ENCODE results near the gene CFAP299.
"Not testable (repeated sequence)": the region's sequence is repeated elsewhere in the genome, so short reads cannot be mapped to it uniquely, and the experiment has no call there.

CFAP299 gene

DNA sequence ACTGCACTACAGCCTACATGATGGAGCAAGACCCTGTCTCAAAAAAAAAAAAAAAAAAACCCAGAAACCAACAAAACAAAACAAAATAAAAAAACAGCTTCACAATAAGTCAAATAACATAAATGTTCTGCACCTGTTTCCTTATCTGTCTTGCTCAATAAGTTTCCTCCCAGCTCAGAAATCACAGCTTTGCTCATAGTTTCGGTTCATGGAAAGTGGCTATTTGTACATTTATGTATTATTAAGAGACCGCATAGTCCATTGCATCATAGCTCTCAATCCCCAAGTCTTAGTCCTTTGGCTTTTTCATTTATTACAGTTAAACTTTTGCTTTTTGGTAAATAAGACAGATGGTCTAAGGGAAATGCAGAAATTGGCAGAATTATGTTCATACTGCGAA, 24.4 kb upstream of the CFAP299 start:
- no peak overlapping the region for H3K27ac Mint-ChIP-seq
- H3K4me3 Mint-ChIP-seq = no peak overlapping the region

DNA sequence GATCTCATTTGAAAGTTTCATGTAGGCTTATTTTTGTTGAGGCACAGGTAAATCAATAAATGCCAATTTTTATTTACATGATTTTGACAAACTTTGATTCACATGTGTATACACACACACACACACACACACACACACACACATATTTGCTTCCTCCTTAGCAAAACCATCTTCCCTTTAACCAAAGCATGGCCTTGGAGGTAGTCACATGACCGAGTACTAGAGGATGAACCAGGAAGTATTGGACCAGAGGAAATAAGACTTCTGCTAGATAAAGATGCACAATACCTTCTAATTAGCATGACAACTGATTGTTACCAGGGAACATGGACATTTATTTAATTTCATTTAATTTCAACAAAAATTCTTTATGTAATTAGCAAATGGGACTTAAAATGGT, 23.4 kb upstream of the CFAP299 start:
- Mint-ChIP-seq H3K36me3 (ENCODE audit: low read depth) (no peaks in the 10 kb centered on the region), H3K27ac (no peak overlapping the region), H3K4me1 (ENCODE audit: low read depth) (no peaks in the 10 kb centered on the region), H3K4me3 (no peak overlapping the region), H3K27me3 (ENCODE audit: low read depth) (no peaks in the 10 kb centered on the region), H3K9me3 (no peaks in the 10 kb centered on the region)
- DNase-seq (ENCODE audit: low spot score) = no peak

More for the DNA sequence above, 24.4 kb upstream of the CFAP299 start:
- no peaks in the 10 kb centered on the region for H3K27me3 Mint-ChIP-seq (ENCODE audit: low read depth)
- no peak for DNase-seq (ENCODE audit: low spot score)
- H3K9me3 Mint-ChIP-seq = no peaks in the 10 kb centered on the region
- H3K36me3 Mint-ChIP-seq (ENCODE audit: low read depth) = no peaks in the 10 kb centered on the region
- H3K4me1 Mint-ChIP-seq (ENCODE audit: low read depth) = no peaks in the 10 kb centered on the region

DNA sequence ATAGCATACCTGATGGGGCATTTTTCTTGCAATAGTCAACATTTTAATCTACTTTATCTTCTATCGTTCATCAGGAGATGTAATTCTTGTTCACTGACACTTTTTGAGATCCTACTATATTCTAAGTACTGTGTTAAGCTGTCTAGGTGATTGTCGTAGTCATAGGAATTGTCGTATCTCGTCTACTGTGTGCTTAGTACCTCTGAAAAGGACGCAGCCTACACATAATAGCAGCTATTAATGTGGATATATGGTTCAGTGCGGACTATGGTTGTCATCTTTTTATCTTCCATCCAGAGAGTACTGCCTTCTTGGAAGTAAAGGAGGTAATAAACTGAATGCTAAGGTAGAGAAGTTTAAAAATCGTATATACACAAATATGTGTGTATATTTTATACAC, 21.9 kb upstream of the CFAP299 start:
- Mint-ChIP-seq H3K27ac (no peak overlapping the region), H3K9me3 (no peaks in the 10 kb centered on the region), H3K4me1 (ENCODE audit: low read depth) (no peaks in the 10 kb centered on the region), H3K27me3 (ENCODE audit: low read depth) (peaks cover 2% of the 10 kb centered on the region), H3K36me3 (ENCODE audit: low read depth) (no peaks in the 10 kb centered on the region), H3K4me3 (no peak overlapping the region)
- DNase-seq (ENCODE audit: low spot score) = no peak

DNA sequence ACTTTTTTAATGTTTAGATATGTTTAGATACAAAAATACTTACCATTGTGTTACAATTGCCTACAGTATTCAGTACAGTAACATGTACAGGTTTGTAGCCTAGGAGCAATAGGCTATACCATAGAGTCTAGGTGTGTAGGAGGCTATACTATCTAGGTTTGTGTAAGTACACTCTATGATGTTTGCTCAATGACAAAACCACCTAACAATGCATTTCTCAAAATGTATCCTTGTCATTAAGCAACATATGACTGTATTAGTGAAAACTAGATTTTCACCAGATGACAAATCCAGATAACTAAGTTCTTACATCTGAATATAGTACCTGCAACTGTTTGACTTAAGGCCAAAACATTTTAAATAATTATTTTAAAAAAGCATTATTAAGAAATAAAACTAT, 19.7 kb upstream of the CFAP299 start:
- H3K9me3 Mint-ChIP-seq; H3K4me3 Mint-ChIP-seq; H3K27ac Mint-ChIP-seq; H3K36me3 Mint-ChIP-seq (ENCODE audit: low read depth); DNase-seq (ENCODE audit: low spot score); H3K4me1 Mint-ChIP-seq (ENCODE audit: low read depth); H3K27me3 Mint-ChIP-seq (ENCODE audit: low read depth): not testable (repeated sequence)

DNA sequence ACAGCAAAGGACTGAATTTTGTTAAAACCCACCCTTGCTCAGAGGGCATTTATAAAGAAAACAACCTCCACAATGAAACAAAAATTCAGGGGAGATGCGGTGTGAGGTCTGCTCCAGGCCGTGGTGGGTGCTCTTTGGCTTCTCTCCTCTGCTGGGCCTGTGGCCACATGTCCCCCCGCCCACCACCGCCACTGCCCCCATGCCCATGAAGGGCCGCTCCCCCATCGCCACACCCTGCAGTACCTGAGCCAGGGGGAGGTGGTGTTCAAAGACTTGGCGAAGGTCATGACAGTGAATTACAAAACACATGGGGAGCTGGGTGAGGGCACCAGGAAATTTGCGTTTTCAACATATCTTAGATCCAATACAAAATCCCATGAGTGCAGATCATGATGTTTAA, 14.2 kb upstream of the CFAP299 start:
- no peaks in the 10 kb centered on the region for H3K4me1 Mint-ChIP-seq (ENCODE audit: low read depth)
- H3K36me3 Mint-ChIP-seq (ENCODE audit: low read depth) = no peaks in the 10 kb centered on the region
- no peak overlapping the region for H3K27ac Mint-ChIP-seq
- peaks cover 2% of the 10 kb centered on the region for H3K27me3 Mint-ChIP-seq (ENCODE audit: low read depth)
- no peaks in the 10 kb centered on the region for H3K9me3 Mint-ChIP-seq
- DNase-seq (ENCODE audit: low spot score) = no peak
- H3K4me3 Mint-ChIP-seq = no peak overlapping the region

DNA sequence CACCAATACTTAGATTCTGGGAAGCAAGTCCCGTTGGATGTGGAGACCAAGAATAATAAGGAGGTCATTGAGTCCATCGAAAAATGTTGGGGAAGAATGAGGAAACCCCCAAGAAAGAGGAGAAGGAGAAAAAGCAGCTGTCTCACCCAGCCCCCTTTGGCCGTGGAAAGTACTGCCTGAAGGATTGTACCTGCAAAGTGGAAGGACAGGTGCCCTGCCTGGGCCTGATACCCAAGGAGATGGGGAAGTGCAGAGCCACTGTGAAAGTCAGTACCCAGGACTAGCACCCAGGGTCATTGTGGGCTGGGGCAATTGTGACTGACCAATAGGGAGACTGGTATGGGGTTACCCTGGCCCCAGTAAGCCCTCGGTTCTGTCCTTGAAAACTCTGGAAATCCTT, 13.8 kb upstream of the CFAP299 start:
- Mint-ChIP-seq H3K27ac (no peak overlapping the region), H3K27me3 (ENCODE audit: low read depth) (peaks cover 2% of the 10 kb centered on the region), H3K4me1 (ENCODE audit: low read depth) (no peaks in the 10 kb centered on the region), H3K36me3 (ENCODE audit: low read depth) (no peaks in the 10 kb centered on the region), H3K9me3 (no peaks in the 10 kb centered on the region), H3K4me3 (no peak overlapping the region)
- no peak for DNase-seq (ENCODE audit: low spot score)

DNA sequence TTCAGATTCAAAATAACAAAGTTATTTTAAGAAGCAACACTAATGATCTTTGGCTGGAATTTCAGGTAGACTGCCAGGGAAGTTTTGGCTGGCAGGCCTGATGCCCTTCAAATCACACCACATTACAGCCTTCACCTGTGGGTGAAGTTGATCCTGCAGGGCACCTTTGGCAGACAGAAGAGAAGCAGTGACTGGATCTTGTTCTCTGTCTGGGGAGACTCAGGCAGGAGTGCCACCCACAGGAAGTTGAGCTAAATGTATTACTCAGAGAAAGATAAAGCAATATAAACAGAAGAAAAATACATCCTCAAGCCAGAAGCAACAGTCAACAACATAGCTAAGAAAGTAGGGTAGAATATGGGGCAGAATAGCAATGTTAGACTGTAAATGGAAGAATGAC, 12.8 kb upstream of the CFAP299 start:
- no peaks in the 10 kb centered on the region for H3K9me3 Mint-ChIP-seq
- H3K27me3 Mint-ChIP-seq (ENCODE audit: low read depth) = no peaks in the 10 kb centered on the region
- DNase-seq (ENCODE audit: low spot score) = no peak
- H3K27ac Mint-ChIP-seq = no peak overlapping the region
- H3K36me3 Mint-ChIP-seq (ENCODE audit: low read depth) = no peaks in the 10 kb centered on the region
- no peaks in the 10 kb centered on the region for H3K4me1 Mint-ChIP-seq (ENCODE audit: low read depth)
- no peak overlapping the region for H3K4me3 Mint-ChIP-seq

DNA sequence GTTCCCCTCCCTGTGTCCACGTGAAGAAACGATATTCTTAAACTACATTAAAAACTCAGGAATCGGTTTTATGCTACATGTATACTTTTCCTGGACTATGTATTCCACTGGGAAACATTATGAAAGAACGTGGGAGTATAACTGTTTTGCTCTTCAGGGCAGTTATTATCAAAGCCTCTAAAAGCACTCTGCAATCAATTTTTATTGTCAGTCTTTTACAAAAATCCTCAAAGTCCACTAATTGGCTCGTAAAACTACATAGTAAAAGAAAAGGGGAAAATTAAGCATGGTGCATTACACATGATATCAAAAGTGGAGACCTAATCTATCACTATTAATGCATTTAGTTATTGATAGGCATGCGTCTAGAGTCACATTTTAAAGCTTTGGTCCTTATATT, 11.4 kb upstream of the CFAP299 start:
- Mint-ChIP-seq H3K27ac (no peak overlapping the region), H3K36me3 (ENCODE audit: low read depth) (no peaks in the 10 kb centered on the region), H3K27me3 (ENCODE audit: low read depth) (no peaks in the 10 kb centered on the region), H3K4me3 (no peak overlapping the region), H3K9me3 (no peaks in the 10 kb centered on the region), H3K4me1 (ENCODE audit: low read depth) (no peaks in the 10 kb centered on the region)
- DNase-seq (ENCODE audit: low spot score) = no peak

DNA sequence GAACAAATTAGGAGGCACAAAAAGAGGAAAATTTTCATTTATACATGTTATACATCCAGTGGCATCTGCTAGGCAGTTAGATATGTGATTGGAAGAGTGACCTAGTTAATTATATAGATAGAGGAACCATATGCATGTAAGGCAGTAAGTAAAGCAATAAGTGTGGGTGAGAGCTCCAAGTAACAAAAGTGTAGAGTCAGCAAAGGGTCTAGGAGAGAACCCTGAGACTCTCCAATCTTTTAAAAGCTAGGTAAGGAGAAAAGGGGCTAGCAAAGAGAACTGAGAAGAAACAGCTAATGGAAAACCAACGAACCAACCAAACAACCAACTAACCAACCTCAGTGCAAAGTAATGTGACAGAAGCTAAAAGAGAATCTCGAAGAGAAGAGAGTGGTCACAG, 3.8 kb upstream of the CFAP299 start:
- Mint-ChIP-seq H3K9me3 (no peaks in the 10 kb centered on the region), H3K36me3 (ENCODE audit: low read depth) (no peaks in the 10 kb centered on the region), H3K4me3 (no peak overlapping the region), H3K4me1 (ENCODE audit: low read depth) (peaks cover 9% of the 10 kb centered on the region), H3K27me3 (ENCODE audit: low read depth) (peaks cover 21% of the 10 kb centered on the region), H3K27ac (no peak overlapping the region)
- DNase-seq (ENCODE audit: low spot score) = no peak

DNA sequence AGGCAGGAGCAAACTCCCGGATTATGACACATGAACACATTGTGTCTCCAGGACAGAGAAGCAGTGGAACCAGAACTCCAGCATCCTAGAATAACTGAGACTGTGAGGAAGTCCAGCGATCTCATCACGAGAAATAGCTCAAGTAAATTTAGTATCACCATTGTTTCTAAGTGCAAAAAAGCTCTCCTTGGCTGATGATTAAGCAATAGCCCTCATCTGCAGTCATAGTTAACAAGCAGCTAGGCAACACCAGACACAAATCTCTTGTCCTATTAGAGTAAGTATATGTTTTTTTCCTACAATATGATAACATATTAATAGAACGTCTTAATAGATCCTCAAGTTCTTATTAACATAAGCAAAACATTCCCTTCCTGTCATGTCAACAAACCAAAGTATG, 2.4 kb upstream of the CFAP299 start:
- Mint-ChIP-seq H3K36me3 (ENCODE audit: low read depth) (no peaks in the 10 kb centered on the region), H3K27me3 (ENCODE audit: low read depth) (peaks cover 22% of the 10 kb centered on the region), H3K4me1 (ENCODE audit: low read depth) (peaks cover 9% of the 10 kb centered on the region), H3K27ac (no peak overlapping the region), H3K4me3 (no peak overlapping the region), H3K9me3 (no peaks in the 10 kb centered on the region)
- no peak for DNase-seq (ENCODE audit: low spot score)

DNA sequence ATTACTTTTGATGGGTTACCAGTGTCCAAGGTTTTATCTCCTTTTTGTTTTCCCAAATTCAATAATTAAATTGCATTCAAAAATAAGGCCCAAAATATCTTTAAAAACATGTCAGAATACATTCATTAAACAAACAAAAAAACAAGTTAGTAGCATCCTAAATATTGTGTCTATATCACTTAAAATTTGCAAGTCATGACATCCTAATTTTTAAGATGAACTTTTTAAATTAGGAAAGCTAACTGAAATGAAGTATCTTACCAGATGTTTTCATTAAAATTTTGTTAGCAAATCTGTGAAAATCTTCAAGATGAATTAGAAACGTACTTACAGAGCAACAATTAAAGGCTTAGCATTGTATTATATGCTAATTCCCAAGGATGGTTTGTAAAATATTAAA, 962 bp upstream of the CFAP299 start:
- H3K27me3 Mint-ChIP-seq (ENCODE audit: low read depth) = peaks cover 24% of the 10 kb centered on the region
- H3K4me1 Mint-ChIP-seq (ENCODE audit: low read depth) = peaks cover 9% of the 10 kb centered on the region
- DNase-seq (ENCODE audit: low spot score) = no peak
- H3K4me3 Mint-ChIP-seq = no peak overlapping the region
- no peak overlapping the region for H3K27ac Mint-ChIP-seq
- H3K9me3 Mint-ChIP-seq = no peaks in the 10 kb centered on the region
- no peaks in the 10 kb centered on the region for H3K36me3 Mint-ChIP-seq (ENCODE audit: low read depth)

DNA sequence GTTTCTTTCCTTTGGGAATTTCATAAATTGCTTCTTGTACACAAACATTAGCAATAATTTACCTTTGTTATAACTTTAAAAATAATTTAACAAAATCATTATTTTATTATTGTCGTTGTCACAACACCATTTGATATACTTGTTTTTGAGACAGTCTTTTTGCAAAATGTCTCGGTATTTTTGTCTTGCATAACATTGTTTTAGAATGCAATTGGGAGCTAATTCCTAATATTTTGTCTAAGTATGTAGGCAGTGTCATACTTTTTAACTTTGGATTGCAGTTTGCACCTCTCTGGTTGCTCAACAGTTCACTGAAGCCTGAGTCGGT, 340 bp upstream of the CFAP299 start:
- peaks cover 24% of the 10 kb centered on the region for H3K27me3 Mint-ChIP-seq (ENCODE audit: low read depth)
- peaks cover 9% of the 10 kb centered on the region for H3K4me1 Mint-ChIP-seq (ENCODE audit: low read depth)
- H3K27ac Mint-ChIP-seq = no peak overlapping the region
- no peak for DNase-seq (ENCODE audit: low spot score)
- H3K36me3 Mint-ChIP-seq (ENCODE audit: low read depth) = no peaks in the 10 kb centered on the region
- H3K9me3 Mint-ChIP-seq = no peaks in the 10 kb centered on the region
- H3K4me3 Mint-ChIP-seq = peak overlapping the region; percentile 80

DNA sequence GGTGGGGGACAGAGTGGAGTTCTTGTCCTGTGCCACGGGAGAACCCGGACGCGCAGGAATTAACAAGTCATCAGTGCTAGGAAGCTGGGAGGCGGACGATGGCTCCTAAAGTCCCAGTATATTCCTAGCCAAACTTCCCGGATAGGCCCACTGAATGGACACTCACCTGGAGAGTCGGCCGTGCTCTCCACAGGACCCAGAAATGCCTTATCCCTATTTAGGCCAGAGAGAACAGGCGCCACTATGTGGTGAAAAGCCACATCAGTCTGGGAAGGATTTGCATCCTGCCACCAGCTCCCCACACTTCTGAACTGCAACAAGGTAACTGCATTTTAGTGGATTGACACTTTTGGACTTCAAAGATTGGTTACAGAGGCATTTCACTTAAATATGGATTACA, 1.1 kb downstream of the CFAP299 start:
- no peak overlapping the region for H3K27ac Mint-ChIP-seq
- no peak for DNase-seq (ENCODE audit: low spot score)
- peaks cover 24% of the 10 kb centered on the region for H3K27me3 Mint-ChIP-seq (ENCODE audit: low read depth)
- H3K4me3 Mint-ChIP-seq = no peak overlapping the region
- H3K4me1 Mint-ChIP-seq (ENCODE audit: low read depth) = peaks cover 9% of the 10 kb centered on the region
- no peaks in the 10 kb centered on the region for H3K36me3 Mint-ChIP-seq (ENCODE audit: low read depth)
- no peaks in the 10 kb centered on the region for H3K9me3 Mint-ChIP-seq

DNA sequence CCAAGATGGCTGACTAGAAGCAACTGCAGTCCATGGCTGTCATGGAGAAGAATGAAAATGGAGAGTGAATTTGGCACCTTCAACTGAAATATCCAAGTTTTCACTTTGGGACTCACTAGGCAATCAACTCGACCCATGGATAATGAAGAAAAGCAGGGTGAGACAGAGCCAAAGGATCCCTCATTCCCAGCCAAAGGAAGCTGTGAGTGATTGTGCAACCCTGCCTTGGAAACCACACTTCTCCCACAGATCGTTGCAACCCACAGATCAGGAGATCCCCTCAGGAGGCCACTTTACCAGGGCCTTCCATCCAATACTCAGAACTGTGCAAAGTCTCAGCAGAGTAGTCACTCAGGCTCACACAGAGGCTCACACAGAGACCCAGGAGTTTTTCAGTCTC, 4.5 kb downstream of the CFAP299 start:
- Mint-ChIP-seq H3K36me3 (ENCODE audit: low read depth) (no peaks in the 10 kb centered on the region), H3K4me1 (ENCODE audit: low read depth) (peaks cover 9% of the 10 kb centered on the region), H3K9me3 (peaks cover 8% of the 10 kb centered on the region), H3K4me3 (no peak overlapping the region), H3K27me3 (ENCODE audit: low read depth) (peaks cover 18% of the 10 kb centered on the region), H3K27ac (no peak overlapping the region)
- no peak for DNase-seq (ENCODE audit: low spot score)

DNA sequence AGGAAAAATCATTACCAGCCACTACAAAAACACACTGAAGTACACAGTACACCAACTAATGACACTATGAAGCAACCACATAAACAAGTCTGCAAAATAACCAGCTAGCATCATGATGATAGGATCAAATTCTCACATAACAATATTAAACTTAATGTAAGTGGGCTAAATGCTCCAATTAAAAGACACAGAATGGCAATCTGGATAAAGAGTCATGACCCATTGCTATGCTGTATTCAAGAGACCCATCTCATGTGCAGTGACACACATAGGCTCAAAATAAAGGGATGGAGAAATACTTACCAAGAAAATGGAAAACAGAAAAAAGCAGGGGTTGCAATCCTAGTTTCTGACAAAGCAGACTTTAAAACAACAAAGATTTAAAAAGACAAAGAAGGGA, 7.2 kb downstream of the CFAP299 start:
- DNase-seq (ENCODE audit: low spot score); H3K27me3 Mint-ChIP-seq (ENCODE audit: low read depth); H3K27ac Mint-ChIP-seq; H3K4me3 Mint-ChIP-seq; H3K9me3 Mint-ChIP-seq; H3K36me3 Mint-ChIP-seq (ENCODE audit: low read depth); H3K4me1 Mint-ChIP-seq (ENCODE audit: low read depth): not testable (repeated sequence)

DNA sequence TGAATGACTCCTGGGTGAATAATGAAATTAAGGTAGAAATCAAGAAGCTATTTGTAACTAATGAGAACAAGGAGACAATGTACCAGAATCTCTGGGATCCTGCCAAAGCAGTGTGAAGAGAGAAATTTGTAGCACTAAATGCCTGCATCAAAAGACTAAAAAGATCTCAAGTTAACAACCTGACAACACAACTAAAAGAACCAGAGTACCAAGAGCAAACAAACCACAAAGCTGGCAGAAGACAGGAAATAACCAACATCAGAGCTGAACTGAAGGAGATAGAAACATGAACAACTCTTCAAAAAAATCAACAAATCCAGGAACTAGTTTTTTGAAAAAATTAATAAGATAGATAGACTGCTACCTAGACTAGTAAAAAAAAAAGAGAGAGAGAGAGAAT, 8.4 kb downstream of the CFAP299 start:
- Mint-ChIP-seq H3K9me3 (peaks cover 8% of the 10 kb centered on the region), H3K27ac (no peak overlapping the region), H3K27me3 (ENCODE audit: low read depth) (peaks cover 2% of the 10 kb centered on the region), H3K4me1 (ENCODE audit: low read depth) (no peaks in the 10 kb centered on the region), H3K36me3 (ENCODE audit: low read depth) (no peaks in the 10 kb centered on the region), H3K4me3 (no peak overlapping the region)
- DNase-seq (ENCODE audit: low spot score) = no peak

All from T-helper 2 cell treated with Interferon-gamma antibody and Interleukin-4, amounts not matched to agents 5 μg/mL and 100 μg/mL, for 36 hours (primary cell).